Immature natural killer cell (primary cell): Measurements from ENCODE around the gene ALS2CL. TPM values are rescaled to one million over a fixed set of nuclear protein-coding genes. Genes with fewer than 3 reads are reported as not detected.
"Not testable (repeated sequence)": the region's sequence is repeated elsewhere in the genome, so short reads cannot be mapped to it uniquely, and the experiment has no call there.

Experiments
- DNase-seq, 3 donors: peaks; one replicate each; pipeline ENCODE4 v3.0.0; 2022; ENCODE audit warnings: mixed read lengths in 1 of 3
- H3K27ac Mint-ChIP-seq, 6 donors: one replicate each; pipeline ENCODE4 v1.8.0; 2020; ENCODE audit warnings: mixed read lengths in 6 of 6, mild to moderate bottlenecking in 5 of 6, inconsistent platforms in 4 of 6, moderate library complexity in 3 of 6
- H3K27me3 Mint-ChIP-seq, 3 donors: one replicate each; pipeline ENCODE4 v1.8.0; 2020 to 2021; ENCODE audit warnings: low read depth in 3 of 3, mild to moderate bottlenecking in 3 of 3, mixed read lengths in 3 of 3, moderate library complexity in 3 of 3, inconsistent platforms in 1 of 3
- H3K36me3 Mint-ChIP-seq, 3 donors: one replicate each; pipeline ENCODE4 v1.8.0; 2020; ENCODE audit warnings: mixed read lengths in 3 of 3, inconsistent platforms in 2 of 3, mild to moderate bottlenecking in 2 of 3
- H3K4me1 Mint-ChIP-seq, 2 donors: one replicate each; pipeline ENCODE4 v1.8.0; 2020; ENCODE audit warnings: inconsistent platforms in 2 of 2, mild to moderate bottlenecking in 2 of 2, mixed read lengths in 2 of 2, moderate library complexity in 1 of 2
- H3K4me3 Mint-ChIP-seq, 5 donors: one replicate each; pipeline ENCODE4 v1.8.0; 2020; ENCODE audit warnings: mild to moderate bottlenecking in 5 of 5, mixed read lengths in 5 of 5, inconsistent platforms in 3 of 5, moderate library complexity in 3 of 5
- H3K9me3 Mint-ChIP-seq, 6 donors: one replicate each; pipeline ENCODE4 v1.8.0; 2020; ENCODE audit warnings: mild to moderate bottlenecking in 6 of 6, mixed read lengths in 6 of 6, inconsistent platforms in 4 of 6, moderate library complexity in 3 of 6
- polyA plus RNA-seq, 3 donors: library from polyadenylated mRNA; unstranded; fragments of 300-500 nt; fragmentation: Illumina TruSeq; gene quantifications; one replicate each; pipeline ENCODE4 v1.2.3, GENCODE V29; 2021

ALS2CL gene
- polyA plus RNA-seq, 3 donors from 2014 or later = not detected

GRCh38 chr3:46711305-46711704 lies 17.8 kb upstream of the ALS2CL start:
- Mint-ChIP-seq H3K27me3 (peaks cover 0 to 5% (median 3%) of the 10 kb centered on the region in 3 donors), H3K4me1 (no peaks in the 10 kb centered on the region), H3K4me3 (no peak overlapping the region), H3K36me3 (no peaks in the 10 kb centered on the region), H3K27ac (no peak overlapping the region), H3K9me3 (no peaks in the 10 kb centered on the region)
- no peak for DNase-seq

GRCh38 chr3:46710671-46711295 lies 17.3 kb upstream of the ALS2CL start:
- H3K27ac Mint-ChIP-seq = no peak overlapping the region
- peaks cover 0 to 3% (median 3%) of the 10 kb centered on the region in 3 donors for H3K27me3 Mint-ChIP-seq
- no peak overlapping the region for H3K4me3 Mint-ChIP-seq
- H3K4me1 Mint-ChIP-seq = no peaks in the 10 kb centered on the region
- no peak for DNase-seq
- no peaks in the 10 kb centered on the region for H3K36me3 Mint-ChIP-seq
- no peaks in the 10 kb centered on the region for H3K9me3 Mint-ChIP-seq

GRCh38 chr3:46710229-46710628 lies 16.8 kb upstream of the ALS2CL start:
- no peak overlapping the region for H3K4me3 Mint-ChIP-seq
- no peaks in the 10 kb centered on the region for H3K4me1 Mint-ChIP-seq
- H3K9me3 Mint-ChIP-seq = no peaks in the 10 kb centered on the region
- H3K27me3 Mint-ChIP-seq = peaks cover 0 to 3% (median 2%) of the 10 kb centered on the region in 3 donors
- no peak overlapping the region for H3K27ac Mint-ChIP-seq
- H3K36me3 Mint-ChIP-seq = no peaks in the 10 kb centered on the region
- no peak for DNase-seq

- no peak overlapping the region for H3K27ac Mint-ChIP-seq
- no peaks in the 10 kb centered on the region for H3K4me1 Mint-ChIP-seq
- DNase-seq = no peak
- no peaks in the 10 kb centered on the region for H3K36me3 Mint-ChIP-seq
- no peak overlapping the region for H3K4me3 Mint-ChIP-seq
- H3K27me3 Mint-ChIP-seq = peaks cover 0 to 3% (median 0%) of the 10 kb centered on the region in 3 donors
- H3K9me3 Mint-ChIP-seq = no peaks in the 10 kb centered on the region
These were observed 16.2 kb upstream of the ALS2CL start for GRCh38 chr3:46709721-46710120.

- Mint-ChIP-seq H3K4me1 (no peaks in the 10 kb centered on the region), H3K9me3 (no peaks in the 10 kb centered on the region), H3K4me3 (no peak overlapping the region), H3K36me3 (no peaks in the 10 kb centered on the region), H3K27ac (peak overlapping the region in 1 of 6 donors; percentile 25), H3K27me3 (peaks cover 0 to 3% (median 0%) of the 10 kb centered on the region in 3 donors)
- no peak for DNase-seq
These were observed 15.7 kb upstream of the ALS2CL start for GRCh38 chr3:46709157-46709654.

GRCh38 chr3:46708401-46709156 lies 15.1 kb upstream of the ALS2CL start:
- H3K36me3 Mint-ChIP-seq = no peaks in the 10 kb centered on the region
- peaks cover 0 to 3% (median 0%) of the 10 kb centered on the region in 3 donors for H3K27me3 Mint-ChIP-seq
- no peaks in the 10 kb centered on the region for H3K9me3 Mint-ChIP-seq
- DNase-seq = no peak
- no peaks in the 10 kb centered on the region for H3K4me1 Mint-ChIP-seq
- H3K27ac Mint-ChIP-seq = peak overlapping the region in 1 of 6 donors; percentile 25
- no peak overlapping the region for H3K4me3 Mint-ChIP-seq

- Mint-ChIP-seq H3K27me3 (peaks cover 0 to 3% (median 0%) of the 10 kb centered on the region in 3 donors), H3K36me3 (no peaks in the 10 kb centered on the region), H3K4me3 (no peak overlapping the region), H3K4me1 (no peaks in the 10 kb centered on the region), H3K27ac (no peak overlapping the region), H3K9me3 (no peaks in the 10 kb centered on the region)
- DNase-seq = no peak
These were observed 14.1 kb upstream of the ALS2CL start for GRCh38 chr3:46707601-46708011.

GRCh38 chr3:46706771-46707582 lies 13.5 kb upstream of the ALS2CL start:
- H3K27me3 Mint-ChIP-seq = peaks cover 1 to 5% (median 2%) of the 10 kb centered on the region in 3 donors
- no peaks in the 10 kb centered on the region for H3K9me3 Mint-ChIP-seq
- no peak overlapping the region for H3K27ac Mint-ChIP-seq
- no peaks in the 10 kb centered on the region for H3K4me1 Mint-ChIP-seq
- H3K36me3 Mint-ChIP-seq = no peaks in the 10 kb centered on the region
- H3K4me3 Mint-ChIP-seq = no peak overlapping the region
- no peak for DNase-seq

- Mint-ChIP-seq H3K9me3 (no peaks in the 10 kb centered on the region), H3K4me3 (no peak overlapping the region), H3K36me3 (no peaks in the 10 kb centered on the region), H3K27me3 (peaks cover 1 to 5% (median 3%) of the 10 kb centered on the region in 3 donors), H3K27ac (no peak overlapping the region), H3K4me1 (peaks cover 0 to 4% of the 10 kb centered on the region in 2 donors)
- DNase-seq = no peak
These were observed 12.5 kb upstream of the ALS2CL start for GRCh38 chr3:46705751-46706552.

- Mint-ChIP-seq H3K4me1 (peaks cover 0 to 4% of the 10 kb centered on the region in 2 donors), H3K27me3 (peaks cover 1 to 5% (median 3%) of the 10 kb centered on the region in 3 donors), H3K36me3 (no peaks in the 10 kb centered on the region), H3K27ac (no peak overlapping the region), H3K4me3 (no peak overlapping the region), H3K9me3 (no peaks in the 10 kb centered on the region)
- peak; percentile 61 to 65 (median 63) for DNase-seq
These were observed 11.6 kb upstream of the ALS2CL start for GRCh38 chr3:46705022-46705530.

- H3K27me3 Mint-ChIP-seq, H3K36me3 Mint-ChIP-seq: not testable (repeated sequence)
These were observed 10.9 kb upstream of the ALS2CL start for GRCh38 chr3:46704346-46704745.

GRCh38 chr3:46703013-46703520 lies 9.6 kb upstream of the ALS2CL start:
- H3K4me1 Mint-ChIP-seq = peaks cover 0 to 4% of the 10 kb centered on the region in 2 donors
- no peak overlapping the region for H3K4me3 Mint-ChIP-seq
- H3K36me3 Mint-ChIP-seq = no peaks in the 10 kb centered on the region
- H3K9me3 Mint-ChIP-seq = no peaks in the 10 kb centered on the region
- H3K27ac Mint-ChIP-seq = no peak overlapping the region
- DNase-seq = no peak
- H3K27me3 Mint-ChIP-seq = peaks cover 2 to 5% (median 4%) of the 10 kb centered on the region in 3 donors

More at GRCh38 chr3:46704346-46704745, 10.9 kb upstream of the ALS2CL start:
- not testable (repeated sequence) for H3K9me3 Mint-ChIP-seq, DNase-seq, H3K4me3 Mint-ChIP-seq, H3K4me1 Mint-ChIP-seq, H3K27ac Mint-ChIP-seq
